Ammon's horn (tissue), 1 donor: ENCODE measurements around the gene LPGAT1.
"Not testable (repeated sequence)": the region's sequence is repeated elsewhere in the genome, so short reads cannot be mapped to it uniquely, and the experiment has no call there.

ENCODE experiments used
- DNase-seq: peaks from one replicate; pipeline ENCODE4 v3.0.0-alpha.2; 2016; ENCODE audit warnings: low spot score

The LPGAT1 gene

GRCh38 chr1:211735208-211736170, 95.1 kb downstream of the LPGAT1 start:
- DNase-seq: peak; percentile 92

- no peak for DNase-seq
Measured at GRCh38 chr1:211734791-211735190, 95.8 kb downstream of the LPGAT1 start.

GRCh38 chr1:211734359-211734758, 96.2 kb downstream of the LPGAT1 start:
- DNase-seq: no peak

GRCh38 chr1:211732293-211732980, 98.1 kb downstream of the LPGAT1 start:
- no peak for DNase-seq

GRCh38 chr1:211731456-211732292, 98.9 kb downstream of the LPGAT1 start:
- peak; percentile 45 for DNase-seq

- DNase-seq: no peak
Measured at GRCh38 chr1:211730347-211730746, 100.2 kb downstream of the LPGAT1 start.

GRCh38 chr1:211729238-211729637, 101.3 kb downstream of the LPGAT1 start:
- no peak for DNase-seq

GRCh38 chr1:211726467-211726995, 104.0 kb downstream of the LPGAT1 start:
- DNase-seq: no peak

- DNase-seq: no peak
Measured at GRCh38 chr1:211724687-211725196, 105.8 kb downstream of the LPGAT1 start.

- DNase-seq: no peak
Measured at GRCh38 chr1:211723273-211723672, 107.3 kb downstream of the LPGAT1 start.

- DNase-seq: no peak
Measured at GRCh38 chr1:211722277-211723175, 108.0 kb downstream of the LPGAT1 start.

GRCh38 chr1:211716555-211716954, 114.0 kb downstream of the LPGAT1 start:
- not testable (repeated sequence) for DNase-seq

GRCh38 chr1:211715971-211716370, 114.6 kb downstream of the LPGAT1 start:
- DNase-seq: no peak

- no peak for DNase-seq
Measured at GRCh38 chr1:211714154-211714553, 116.4 kb downstream of the LPGAT1 start.

- no peak for DNase-seq
Measured at GRCh38 chr1:211713231-211713630, 117.3 kb downstream of the LPGAT1 start.

GRCh38 chr1:211711315-211711705, 119.3 kb downstream of the LPGAT1 start:
- DNase-seq: no peak

GRCh38 chr1:211710566-211711314, 119.8 kb downstream of the LPGAT1 start:
- DNase-seq: no peak

GRCh38 chr1:211708926-211709325, 121.6 kb downstream of the LPGAT1 start:
- DNase-seq: no peak

- no peak for DNase-seq
Measured at GRCh38 chr1:211708006-211708405, 122.6 kb downstream of the LPGAT1 start.
